GM13976 (cell line): ENCODE measurements around the gene ZNF546.
A peak's percentile ranks its signal among the peaks of the same experiment; 100 is the strongest.

Experiments used
- DNase-seq: peaks from one replicate; pipeline ENCODE4 v3.0.0; 2012; ENCODE audit warnings: low spot score
- in situ Hi-C: fragments of 300-500 bp; cut with MboI; formaldehyde crosslinking; loops from one replicate; pipeline ENCODE4 v1.12.0; 2022; ENCODE audit warnings: low sequenced_read_pairs, mixed read lengths, inconsistent platforms; ENCODE audit not compliant: unreplicated experiment
- TF ChIP-seq, protein P1 (sequence below): IDR thresholded peaks from 2 replicates; pipeline ENCODE4 v1.5.1; 2012; ENCODE audit warnings: borderline replicate concordance, mild to moderate bottlenecking; ENCODE audit not compliant: insufficient read depth; ENCODE audit errors: extremely low read depth, missing control alignments, control extremely low read depth

The ZNF546 gene

DNA sequence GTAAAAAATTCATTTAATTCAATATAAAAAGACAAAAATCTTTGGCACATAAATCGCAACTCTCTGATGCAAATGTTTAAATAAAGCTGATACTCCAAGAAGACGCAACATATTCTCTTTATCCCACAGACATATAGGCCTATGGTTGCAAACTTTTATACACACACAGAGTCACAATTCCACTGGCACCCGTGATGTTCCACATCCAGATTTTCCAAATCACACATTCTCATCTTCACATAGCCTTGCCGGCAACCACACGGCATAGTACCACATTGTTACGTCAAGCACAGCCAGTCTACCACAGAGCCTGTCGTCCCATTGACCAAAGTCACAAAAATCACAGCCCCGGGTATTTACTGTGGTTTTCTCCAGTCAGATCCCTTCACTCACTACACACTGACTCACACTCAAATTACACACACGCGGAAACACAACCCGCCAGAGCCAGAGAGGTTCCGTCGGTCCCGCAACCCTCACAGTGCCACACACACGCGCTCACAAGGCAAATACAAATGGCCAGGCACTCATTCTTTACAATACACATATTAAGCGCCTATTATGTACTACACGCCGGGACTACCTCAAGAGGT lies 546 bp upstream of the ZNF546 start:
- in situ Hi-C loops, result no loop called here
- DNase-seq, result no peak
- TF ChIP-seq, protein P1, sequence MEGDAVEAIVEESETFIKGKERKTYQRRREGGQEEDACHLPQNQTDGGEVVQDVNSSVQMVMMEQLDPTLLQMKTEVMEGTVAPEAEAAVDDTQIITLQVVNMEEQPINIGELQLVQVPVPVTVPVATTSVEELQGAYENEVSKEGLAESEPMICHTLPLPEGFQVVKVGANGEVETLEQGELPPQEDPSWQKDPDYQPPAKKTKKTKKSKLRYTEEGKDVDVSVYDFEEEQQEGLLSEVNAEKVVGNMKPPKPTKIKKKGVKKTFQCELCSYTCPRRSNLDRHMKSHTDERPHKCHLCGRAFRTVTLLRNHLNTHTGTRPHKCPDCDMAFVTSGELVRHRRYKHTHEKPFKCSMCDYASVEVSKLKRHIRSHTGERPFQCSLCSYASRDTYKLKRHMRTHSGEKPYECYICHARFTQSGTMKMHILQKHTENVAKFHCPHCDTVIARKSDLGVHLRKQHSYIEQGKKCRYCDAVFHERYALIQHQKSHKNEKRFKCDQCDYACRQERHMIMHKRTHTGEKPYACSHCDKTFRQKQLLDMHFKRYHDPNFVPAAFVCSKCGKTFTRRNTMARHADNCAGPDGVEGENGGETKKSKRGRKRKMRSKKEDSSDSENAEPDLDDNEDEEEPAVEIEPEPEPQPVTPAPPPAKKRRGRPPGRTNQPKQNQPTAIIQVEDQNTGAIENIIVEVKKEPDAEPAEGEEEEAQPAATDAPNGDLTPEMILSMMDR, result no peak

DNA sequence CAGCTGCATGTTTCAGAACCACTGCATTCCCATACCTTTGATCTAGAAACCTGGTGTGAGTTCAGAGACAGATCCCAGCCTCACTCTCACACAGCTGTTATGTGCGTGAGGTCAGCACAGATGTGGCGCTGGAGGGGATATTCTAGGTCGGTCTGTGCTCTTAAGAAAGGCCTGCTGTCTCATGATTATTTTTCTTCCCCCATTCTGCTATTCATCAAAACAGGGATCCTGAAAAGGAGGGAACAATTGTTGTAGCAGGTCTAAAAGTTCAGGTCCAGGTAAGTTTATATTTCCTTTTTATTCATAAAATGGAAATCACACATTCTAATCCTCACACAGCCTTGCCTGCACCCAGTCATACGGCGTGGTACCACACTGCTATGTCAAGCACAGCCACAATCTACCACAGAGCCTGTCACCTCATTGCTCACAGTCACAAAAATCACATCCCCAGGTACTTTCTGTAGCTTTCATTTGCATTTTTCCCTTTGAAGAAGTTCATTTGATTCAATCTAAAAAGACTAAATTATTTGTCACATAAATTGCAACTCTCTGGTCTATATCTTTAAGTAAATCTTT lies 867 bp downstream of the ZNF546 start:
- in situ Hi-C loops, result no loop called here
- DNase-seq, result peak; percentile 25
- TF ChIP-seq, protein P1, result no peak

DNA sequence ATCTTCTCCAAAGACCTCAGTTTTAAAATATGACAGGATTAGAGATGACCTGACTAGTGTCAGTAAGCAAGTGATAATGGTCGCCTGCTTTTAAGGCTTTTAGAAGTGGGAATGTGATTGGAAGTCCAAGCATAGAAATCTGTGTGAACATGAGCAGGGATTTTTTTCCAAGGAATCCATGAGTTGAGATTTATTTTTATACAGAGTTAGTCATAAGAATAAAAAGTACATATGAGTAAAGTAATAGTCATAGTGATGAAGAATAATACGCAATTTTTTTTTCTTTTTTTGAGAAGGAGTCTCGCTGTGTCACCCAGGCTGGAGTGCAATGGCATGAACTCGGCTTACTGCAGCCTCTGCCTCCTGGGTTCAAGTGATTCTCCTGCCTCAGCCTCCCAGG lies 1.6 kb downstream of the ZNF546 start:
- DNase-seq, result no peak
- in situ Hi-C loops, result no loop called here
- TF ChIP-seq, protein P1, result no peak

DNA sequence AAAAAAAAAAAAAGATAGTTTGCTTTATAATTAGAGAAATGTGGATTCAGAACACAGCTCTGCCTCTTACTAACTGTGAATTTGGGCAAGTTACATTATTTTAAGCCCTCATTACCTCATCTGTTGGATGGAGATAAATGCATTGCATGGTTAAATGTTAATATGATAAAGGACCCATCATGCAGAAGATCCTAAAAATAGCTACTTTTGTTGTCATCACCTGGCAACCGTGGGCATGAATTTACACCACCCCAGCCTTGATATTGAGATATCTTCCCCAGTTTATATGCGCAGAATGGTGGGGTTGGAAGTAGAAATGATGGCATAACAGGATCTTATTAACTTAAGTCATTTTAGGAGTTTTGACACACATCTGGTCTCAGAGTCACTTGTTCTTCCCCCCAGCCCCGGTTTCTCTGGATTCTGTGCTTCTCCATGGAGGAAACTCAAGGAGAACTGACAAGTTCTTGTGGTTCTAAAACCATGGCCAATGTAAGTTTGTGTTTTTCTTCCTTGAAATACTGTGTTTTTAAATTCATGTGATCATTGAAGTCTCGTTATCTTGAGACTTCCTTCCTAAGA lies 8.9 kb downstream of the ZNF546 start:
- DNase-seq, result no peak
- in situ Hi-C loops, result no loop called here
- TF ChIP-seq, protein P1, result no peak

DNA sequence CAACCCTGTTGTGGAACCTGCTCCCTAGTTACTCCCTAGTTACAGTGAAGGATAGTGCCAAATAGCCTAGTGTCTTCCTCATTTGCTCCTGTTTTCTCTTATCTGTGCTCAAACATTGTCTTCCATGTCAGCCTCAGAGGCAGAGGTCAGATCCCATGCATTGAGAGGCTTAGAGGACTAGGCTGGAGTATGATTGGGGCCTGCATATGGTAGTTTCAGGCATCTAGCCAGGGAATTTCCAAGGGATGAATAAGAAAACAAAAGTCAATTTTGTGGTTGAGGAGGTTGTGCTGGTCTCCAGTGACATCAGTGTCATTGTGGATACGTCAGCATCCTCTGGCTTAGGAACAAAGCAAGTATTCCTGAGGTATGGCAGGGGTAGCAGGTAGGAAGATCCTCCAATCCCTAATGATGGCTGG lies 9.4 kb downstream of the ZNF546 start:
- TF ChIP-seq, protein P1, result no peak
- in situ Hi-C loops, result no loop called here
- no peak for DNase-seq

DNA sequence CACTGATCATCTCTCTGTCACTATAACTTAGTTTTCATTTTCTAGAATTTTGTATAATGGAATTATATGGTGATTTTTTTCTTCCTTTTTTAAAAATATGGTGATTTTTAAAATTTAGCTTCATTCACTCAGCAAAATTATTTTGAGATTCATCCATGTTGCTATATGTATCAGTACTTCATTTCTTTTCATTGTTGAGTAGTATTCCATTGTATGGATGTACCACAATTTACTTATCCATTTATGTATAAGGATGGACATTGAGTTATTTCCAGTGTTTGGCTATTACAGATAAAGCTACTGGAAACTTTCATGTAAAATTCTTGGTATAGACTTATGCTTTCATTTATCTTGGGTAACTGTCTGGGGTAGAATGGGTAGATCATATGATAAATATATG lies 12.8 kb downstream of the ZNF546 start:
- in situ Hi-C loops, result no loop called here

More for the DNA sequence above, 12.8 kb downstream of the ZNF546 start:
- TF ChIP-seq, protein P1, result no peak
- DNase-seq, result no peak
